ENCODE measurements around the gene WASHC3.

DNA sequence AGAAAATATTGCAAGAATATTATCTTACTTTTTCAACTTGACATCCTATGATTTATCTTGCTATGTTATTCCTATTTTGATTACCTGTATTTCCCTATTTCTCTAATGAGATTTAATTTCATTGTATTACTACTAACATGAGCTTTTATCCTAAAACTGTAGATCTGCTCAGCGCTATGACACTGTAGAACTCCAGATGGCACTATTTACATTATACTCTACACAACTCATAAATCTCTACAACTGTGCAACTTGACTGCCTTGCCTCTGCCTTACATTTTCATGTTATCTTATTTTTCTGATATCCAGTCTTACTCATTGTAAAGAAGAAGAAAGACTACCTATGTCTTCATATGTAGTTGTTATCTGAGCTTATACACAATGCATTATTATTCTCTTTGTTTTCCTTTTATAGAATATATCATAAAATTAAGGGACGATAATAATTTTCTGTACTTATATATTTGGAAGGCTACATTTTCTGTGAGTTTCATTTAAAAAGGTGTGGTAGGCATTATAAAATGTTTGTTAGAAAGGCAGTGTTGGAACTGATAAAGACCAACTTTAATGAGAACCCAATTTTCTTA lies 34.0 kb upstream of the WASHC3 start:
- peak; percentile 67 for TF ChIP-seq CTCF (IDR thresholded peaks at IDR 0.05; ENCODE audit: poor library complexity)
- no peak for TF ChIP-seq EZH2 (IDR thresholded peaks at IDR 0.05; ENCODE audit: borderline replicate concordance)

All from hepatocyte (in vitro differentiated cells).